Small intestine (tissue), 7 donors: ENCODE data around the gene ARL4C. TPM values are rescaled to one million over a fixed set of nuclear protein-coding genes. Genes with fewer than 3 reads are reported as not detected.
A peak's percentile ranks its signal among the peaks of the same experiment; 100 is the strongest.

Source experiments
- DNase-seq, 2 donors: peaks; one replicate each; pipeline versions ENCODE4 v3.0.0 to v3.0.0-alpha.2; 2013
- FAIRE-seq: peaks from 2 replicates; lab custom pipeline; 2012; peaks lifted over from hg19 to GRCh38; lab: Jason Lieb, UNC
- H3K27ac ChIP-seq, 3 donors: one replicate each; pipeline ENCODE4 v1.5.1; 2013; ENCODE audit warnings: low read length in 2 of 3, mild to moderate bottlenecking in 2 of 3, control low read depth in 1 of 3, inconsistent platforms in 1 of 3, low read depth in 1 of 3, moderate library complexity in 1 of 3
- H3K27me3 ChIP-seq, 3 donors: one replicate each; pipeline ENCODE4 v1.6.1; 2013; ENCODE audit warnings: low read length in 3 of 3, inconsistent platforms in 1 of 3; ENCODE audit not compliant: control insufficient read depth in 3 of 3, insufficient read depth in 3 of 3
- H3K36me3 ChIP-seq, 3 donors: one replicate each; pipeline ENCODE4 v1.6.1; 2013; ENCODE audit warnings: low read length in 3 of 3, inconsistent platforms in 1 of 3, low read depth in 1 of 3, mild to moderate bottlenecking in 1 of 3, moderate library complexity in 1 of 3; ENCODE audit not compliant: control insufficient read depth in 3 of 3, insufficient read depth in 2 of 3
- H3K4me1 ChIP-seq, 3 donors: one replicate each; pipeline ENCODE4 v1.6.1; 2013; ENCODE audit warnings: low read length in 2 of 3, inconsistent platforms in 1 of 3, low read depth in 1 of 3, mild to moderate bottlenecking in 1 of 3, moderate library complexity in 1 of 3; ENCODE audit not compliant: control insufficient read depth in 3 of 3, insufficient read depth in 2 of 3
- H3K4me3 ChIP-seq, 3 donors: one replicate each; pipeline ENCODE4 v1.5.1; 2013; ENCODE audit warnings: low read length in 3 of 3, control low read depth in 1 of 3, inconsistent platforms in 1 of 3, low read depth in 1 of 3, mild to moderate bottlenecking in 1 of 3, moderate library complexity in 1 of 3
- H3K9me3 ChIP-seq, 2 donors: one replicate each; pipeline ENCODE4 v1.6.1; 2013; ENCODE audit warnings: low read depth in 1 of 2, low read length in 1 of 2; ENCODE audit not compliant: control insufficient read depth in 2 of 2, insufficient read depth in 1 of 2
- WGBS, 3 donors: extraction: QIAGEN DNeasy Blood & Tissue Kit; methylation state at CpG; one replicate each; pipeline ENCODE4 v1.1.7; 2013; 5-methylcytosine and 5-hydroxymethylcytosine counted together
- polyA plus RNA-seq, 4 donors: library from polyadenylated mRNA; stranded (reverse) in 3 of 4; unstranded in 1 of 4; fragments of 200-250 nt in 3 of 4; fragments of 120-200 nt in 1 of 4; gene quantifications; one replicate each; pipeline versions ENCODE4 v1.2.1 to v1.2.3, GENCODE V29; 2013
- donor health status: healthy with polysubstance abuse.
- donor health status: control.
- donor health status: control.
- donor health status: Bipolar disorder and iron deficiency.
- donor health status: healthy.

Gene ARL4C
- polyA plus RNA-seq, 4 donors = 1.3 to 6.3 (median 5.2) TPM

GRCh38 chr2:234488913-234489451, 7.9 kb downstream of the ARL4C start:
- FAIRE-seq = no peak
- no peaks in the 10 kb centered on the region for H3K4me1 ChIP-seq
- H3K9me3 ChIP-seq = peaks cover 0 to 3% of the 10 kb centered on the region in 2 donors
- DNase-seq = peak in 1 of 2 donors; percentile 61
- H3K27me3 ChIP-seq = peaks cover 0 to 8% (median 2%) of the 10 kb centered on the region in 3 donors
- H3K36me3 ChIP-seq = no peaks in the 10 kb centered on the region
- H3K27ac ChIP-seq = peak overlapping the region in 1 of 3 donors; percentile 57
- H3K4me3 ChIP-seq = no peak overlapping the region
- 50 to 58% (median 54%) methylated on average over 8 of the region's 8 CpGs for WGBS, 3 donors

GRCh38 chr2:234488486-234488885, 8.4 kb downstream of the ARL4C start:
- no peaks in the 10 kb centered on the region for H3K4me1 ChIP-seq
- 56 to 78% (median 71%) methylated on average over 1 of the region's 1 CpG for WGBS, 3 donors
- H3K4me3 ChIP-seq = no peak overlapping the region
- FAIRE-seq (no peak), DNase-seq (no peak)
- H3K27me3 ChIP-seq = peaks cover 0 to 5% (median 2%) of the 10 kb centered on the region in 3 donors
- H3K9me3 ChIP-seq = peaks cover 0 to 3% of the 10 kb centered on the region in 2 donors
- peak overlapping the region in 1 of 3 donors; percentile 57 for H3K27ac ChIP-seq
- H3K36me3 ChIP-seq = no peaks in the 10 kb centered on the region

- 87 to 94% (median 92%) methylated on average over 3 of the region's 3 CpGs for WGBS, 3 donors
- no peaks in the 10 kb centered on the region for H3K36me3 ChIP-seq
- H3K4me1 ChIP-seq = no peaks in the 10 kb centered on the region
- no peak overlapping the region for H3K27ac ChIP-seq
- peaks cover 0 to 2% (median 0%) of the 10 kb centered on the region in 3 donors for H3K27me3 ChIP-seq
- FAIRE-seq (no peak), DNase-seq (no peak)
- no peak overlapping the region for H3K4me3 ChIP-seq
- peaks cover 0 to 3% of the 10 kb centered on the region in 2 donors for H3K9me3 ChIP-seq
Measured at GRCh38 chr2:234487356-234487755, 9.5 kb downstream of the ARL4C start.

GRCh38 chr2:234483568-234484251, 13.2 kb downstream of the ARL4C start:
- H3K36me3 ChIP-seq = no peaks in the 10 kb centered on the region
- H3K27me3 ChIP-seq = peaks cover 0 to 2% (median 0%) of the 10 kb centered on the region in 3 donors
- DNase-seq (peak in 1 of 2 donors; percentile 47), FAIRE-seq (no peak)
- no peak overlapping the region for H3K27ac ChIP-seq
- H3K4me1 ChIP-seq = no peaks in the 10 kb centered on the region
- 44 to 65% (median 44%) methylated on average over 9 of the region's 9 CpGs for WGBS, 3 donors
- peaks cover 0 to 3% of the 10 kb centered on the region in 2 donors for H3K9me3 ChIP-seq
- no peak overlapping the region for H3K4me3 ChIP-seq

- WGBS, 3 donors = 81 to 85% (median 84%) methylated on average over 5 of the region's 5 CpGs
- Histone ChIP-seq H3K4me1 (no peaks in the 10 kb centered on the region), H3K9me3 (no peaks in the 10 kb centered on the region), H3K36me3 (no peaks in the 10 kb centered on the region), H3K4me3 (no peak overlapping the region), H3K27ac (no peak overlapping the region), H3K27me3 (peaks cover 0 to 2% (median 0%) of the 10 kb centered on the region in 3 donors)
- DNase-seq (no peak), FAIRE-seq (no peak)
Measured at GRCh38 chr2:234481301-234481700, 15.6 kb downstream of the ARL4C start.

- Histone ChIP-seq H3K27ac (no peak overlapping the region), H3K4me3 (no peak overlapping the region), H3K9me3 (no peaks in the 10 kb centered on the region), H3K36me3 (no peaks in the 10 kb centered on the region), H3K4me1 (no peaks in the 10 kb centered on the region), H3K27me3 (peaks cover 0 to 3% (median 0%) of the 10 kb centered on the region in 3 donors)
- DNase-seq = no peak
- no peak for FAIRE-seq
- WGBS, 3 donors = 70 to 83% (median 76%) methylated on average over 3 of the region's 3 CpGs
Measured at GRCh38 chr2:234480337-234480736, 16.5 kb downstream of the ARL4C start.

GRCh38 chr2:234479465-234479864, 17.4 kb downstream of the ARL4C start:
- Histone ChIP-seq H3K4me3 (no peak overlapping the region), H3K27ac (no peak overlapping the region), H3K9me3 (no peaks in the 10 kb centered on the region), H3K4me1 (no peaks in the 10 kb centered on the region), H3K27me3 (peaks cover 0 to 4% (median 0%) of the 10 kb centered on the region in 3 donors), H3K36me3 (no peaks in the 10 kb centered on the region)
- FAIRE-seq = no peak
- 89 to 92% (median 90%) methylated on average over 9 of the region's 9 CpGs for WGBS, 3 donors
- no peak for DNase-seq

GRCh38 chr2:234478121-234478858, 18.6 kb downstream of the ARL4C start:
- 61 to 74% (median 67%) methylated on average over 4 of the region's 4 CpGs for WGBS, 3 donors
- H3K27me3 ChIP-seq = peaks cover 0 to 2% (median 0%) of the 10 kb centered on the region in 3 donors
- H3K4me3 ChIP-seq = no peak overlapping the region
- no peak overlapping the region for H3K27ac ChIP-seq
- H3K4me1 ChIP-seq = no peaks in the 10 kb centered on the region
- DNase-seq (no peak), FAIRE-seq (no peak)
- no peaks in the 10 kb centered on the region for H3K36me3 ChIP-seq
- peaks cover 0 to 8% of the 10 kb centered on the region in 2 donors for H3K9me3 ChIP-seq
